CD4-positive, alpha-beta T cell (primary cell): ENCODE results near the gene MPG. TPM values are rescaled to one million over a fixed set of nuclear protein-coding genes. Genes with fewer than 3 reads are reported as not detected.

Experiments used
- ATAC-seq: fragments of 200-7000 bp; cut with Tn5 transposase; one replicate; pipeline ENCODE4 v1.10.0; 2022; ENCODE audit warnings: mild to moderate bottlenecking; ENCODE audit not compliant: poor library complexity
- CTCF ChIA-PET: fragments of 350-600 bp; sonication (Branson Sonifier 250); formaldehyde crosslinking; loops from one replicate; lab custom pipeline; 2021; ENCODE audit warnings: antibody characterized with exemption, inconsistent platforms; lab: Charles Lee
- POLR2A ChIA-PET: fragments of 350-600 bp; sonication (Branson Sonifier 250); formaldehyde crosslinking; loops from one replicate; lab custom pipeline; 2021; ENCODE audit warnings: antibody characterized with exemption, inconsistent platforms; lab: Charles Lee
- DNase-seq, 14 experiments: peaks; one replicate each; pipeline ENCODE4 v3.0.0-alpha.2; 2013 to 2020; ENCODE audit warnings: mixed read lengths in 2 of 14
- H3K27ac ChIP-seq, 2 donors: one replicate each; pipeline versions ENCODE4 v1.5.1 to v1.7.0; 2013; ENCODE audit warnings: low read length in 2 of 2, low read depth in 1 of 2, mild to moderate bottlenecking in 1 of 2
- H3K27me3 ChIP-seq, 2 experiments: 1 replicate in 1 of 2; 2 replicates in 1 of 2; pipeline versions ENCODE4 v1.6.1 to v1.7.0; 2013; ENCODE audit warnings: low read length in 2 of 2, control low read depth in 1 of 2, mild to moderate bottlenecking in 1 of 2, moderate library complexity in 1 of 2; ENCODE audit not compliant: insufficient read depth in 2 of 2, control insufficient read depth in 1 of 2
- H3K36me3 ChIP-seq: one replicate; pipeline ENCODE4 v1.6.1; 2013; ENCODE audit warnings: low read length, control low read depth; ENCODE audit not compliant: insufficient read depth
- H3K4me1 ChIP-seq: one replicate; pipeline ENCODE4 v1.6.1; 2013; ENCODE audit warnings: low read length, control low read depth; ENCODE audit not compliant: insufficient read depth
- H3K4me3 ChIP-seq: one replicate; pipeline ENCODE4 v1.5.1; 2013; ENCODE audit warnings: mild to moderate bottlenecking, low read length, moderate library complexity
- H3K9me3 ChIP-seq, 2 experiments: 1 replicate in 1 of 2; 2 replicates in 1 of 2; pipeline versions ENCODE4 v1.6.1 to v1.7.0; 2013; ENCODE audit warnings: low read length in 2 of 2, mild to moderate bottlenecking in 2 of 2, control low read depth in 1 of 2, moderate library complexity in 1 of 2; ENCODE audit not compliant: control insufficient read depth in 1 of 2, insufficient read depth in 1 of 2
- H3K27ac Mint-ChIP-seq: one replicate; pipeline ENCODE4 v1.8.0; 2020; ENCODE audit warnings: mixed read lengths
- H3K27me3 Mint-ChIP-seq: one replicate; pipeline ENCODE4 v1.8.0; 2021; ENCODE audit warnings: mixed read lengths
- H3K36me3 Mint-ChIP-seq: one replicate; pipeline ENCODE4 v1.8.0; 2021; ENCODE audit warnings: low read depth, mixed read lengths
- H3K4me1 Mint-ChIP-seq: one replicate; pipeline ENCODE4 v1.8.0; 2021; ENCODE audit warnings: low read depth, mixed read lengths
- H3K4me3 Mint-ChIP-seq: one replicate; pipeline ENCODE4 v1.8.0; 2020; ENCODE audit warnings: mild to moderate bottlenecking, mixed read lengths
- H3K9me3 Mint-ChIP-seq: one replicate; pipeline ENCODE4 v1.8.0; 2020; ENCODE audit warnings: mixed read lengths
- CTCF ChIP-seq: fragments of 200-600 bp; IDR thresholded peaks from one replicate; pipeline ENCODE4 v1.8.0; 2022; ENCODE audit warnings: antibody characterized with exemption, mild to moderate bottlenecking
- intact Hi-C, 2 experiments: fragments of 100-400 bp; cut with DNase I in 1 of 2; cut with micrococcal nuclease in 1 of 2; formaldehyde crosslinking; loops; one replicate each; pipeline versions ENCODE4 v1.15.1 to v1.9.0; 2023 to 2025; cut with DNase I, micrococcal nuclease
- total RNA-seq, 174 experiments: library from RNA in 2 of 174; stranded (reverse) in 2 of 174; gene quantifications; one replicate each; pipeline ENCODE4 v1.2.3 and lab custom pipeline; 2021 to 2026

Gene MPG
- total RNA-seq, 2 experiments from 2014 or later = 14.1 to 17.1 TPM

DNA sequence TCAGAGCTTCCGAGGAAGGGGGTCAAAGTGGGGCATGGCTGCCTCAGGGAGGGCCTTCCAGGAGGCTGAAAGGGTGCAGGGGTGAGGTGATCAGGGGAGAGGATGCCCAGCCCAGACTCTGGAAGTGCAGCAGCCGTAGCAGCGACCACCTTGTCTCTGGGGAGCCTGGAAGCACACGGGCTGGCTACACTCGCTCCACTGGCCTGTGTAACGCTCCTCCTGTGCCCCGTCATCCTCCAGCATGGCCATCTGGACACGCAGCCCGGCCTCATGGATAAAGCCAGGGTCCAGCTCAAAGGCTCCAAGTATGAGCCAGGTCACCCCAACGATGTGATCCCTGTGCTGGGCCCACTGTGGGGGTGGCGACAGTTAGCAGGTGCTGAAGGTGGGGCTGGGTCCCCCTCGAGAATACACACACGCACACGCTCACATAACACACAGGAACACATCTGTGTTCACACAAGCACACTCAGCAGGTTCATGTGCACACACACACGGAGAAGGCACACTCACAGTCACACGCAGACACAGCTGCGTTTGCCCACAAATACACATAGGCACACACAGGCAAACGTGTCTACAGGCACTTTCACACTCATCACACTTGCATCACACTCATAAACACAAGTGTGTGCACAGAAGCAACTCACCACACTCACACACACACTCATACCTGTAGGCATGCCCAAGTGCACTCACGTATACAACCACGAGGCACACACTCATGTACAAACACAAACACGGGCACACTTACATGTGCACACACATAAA is 44.0 kb upstream of the MPG start:
- POLR2A ChIA-PET = no interaction called here
- Mint-ChIP-seq H3K4me1 (peaks cover 20% of the 10 kb centered on the region), H3K4me3 (no peak overlapping the region), H3K27me3 (no peaks in the 10 kb centered on the region), H3K27ac (no peak overlapping the region), H3K9me3 (no peaks in the 10 kb centered on the region), H3K36me3 (no peaks in the 10 kb centered on the region)
- no peak overlapping the region for H3K27ac ChIP-seq
- ATAC-seq = no peak
- intact Hi-C loops = no loop called here
- no peak for TF ChIP-seq CTCF
- CTCF ChIA-PET = no interaction called here
- no peaks in the 10 kb centered on the region for H3K27me3 ChIP-seq
- no peak overlapping the region for H3K4me3 ChIP-seq
- no peaks in the 10 kb centered on the region for H3K36me3 ChIP-seq
- no peaks in the 10 kb centered on the region for H3K9me3 ChIP-seq
- H3K4me1 ChIP-seq = peaks cover 16% of the 10 kb centered on the region
- no peak for DNase-seq

- TF ChIP-seq CTCF = no peak
- intact Hi-C loops = no loop called here
- Mint-ChIP-seq H3K36me3 (no peaks in the 10 kb centered on the region), H3K9me3 (no peaks in the 10 kb centered on the region), H3K4me1 (peaks cover 25% of the 10 kb centered on the region), H3K4me3 (no peak overlapping the region), H3K27me3 (no peaks in the 10 kb centered on the region), H3K27ac (no peak overlapping the region)
- Histone ChIP-seq H3K27ac (no peak overlapping the region), H3K36me3 (no peaks in the 10 kb centered on the region), H3K27me3 (no peaks in the 10 kb centered on the region), H3K4me3 (no peak overlapping the region), H3K9me3 (no peaks in the 10 kb centered on the region), H3K4me1 (peaks cover 20% of the 10 kb centered on the region)
- CTCF ChIA-PET = no interaction called here
- ATAC-seq (no peak), DNase-seq (no peak)
- POLR2A ChIA-PET = no interaction called here
Observed at GRCh38 chr16:34648-34987, 43.4 kb upstream of the MPG start.

GRCh38 chr16:35011-35677 is 42.9 kb upstream of the MPG start:
- DNase-seq (peak in 2 of 14 experiments; percentile 45 to 51), ATAC-seq (no peak)
- Histone ChIP-seq H3K4me1 (peaks cover 20% of the 10 kb centered on the region), H3K4me3 (no peak overlapping the region), H3K36me3 (no peaks in the 10 kb centered on the region), H3K9me3 (no peaks in the 10 kb centered on the region), H3K27ac (peak overlapping the region in 1 of 2 donors; percentile 1), H3K27me3 (no peaks in the 10 kb centered on the region)
- no peak for TF ChIP-seq CTCF
- Mint-ChIP-seq H3K27me3 (no peaks in the 10 kb centered on the region), H3K4me1 (peaks cover 25% of the 10 kb centered on the region), H3K9me3 (no peaks in the 10 kb centered on the region), H3K27ac (no peak overlapping the region), H3K4me3 (no peak overlapping the region), H3K36me3 (no peaks in the 10 kb centered on the region)
- intact Hi-C loops = no loop called here
- ChIA-PET CTCF (no interaction called here), POLR2A (no interaction called here)
